SU-DHL-6 (cell line): ENCODE measurements around the gene PEAK3.

Experiments used
- H2AFZ ChIP-seq: fragments of 200-600 bp; sonication (generic); 2 replicates; pipeline ENCODE4 v1.6.1; 2014; ENCODE audit warnings: low read depth, mild to moderate bottlenecking, moderate library complexity, mixed read lengths, antibody characterized with exemption, low read length; ENCODE audit not compliant: severe bottlenecking
- H3F3A ChIP-seq: fragments of 200-600 bp; shearing (Covaris generic); 2 replicates; pipeline ENCODE4 v1.6.0; 2016; ENCODE audit warnings: antibody characterized with exemption, mild to moderate bottlenecking; ENCODE audit not compliant: insufficient read depth
- H3K27ac ChIP-seq: fragments of 200-600 bp; sonication (generic); 2 replicates; pipeline ENCODE4 v1.5.1; 2016; ENCODE audit warnings: low read depth, mild to moderate bottlenecking, low read length, moderate library complexity, mixed read lengths
- H3K27me3 ChIP-seq: fragments of 200-600 bp; sonication (generic), shearing (Covaris generic); 2 replicates; pipeline ENCODE4 v1.6.0; 2014; ENCODE audit warnings: mild to moderate bottlenecking, low read length
- H3K36me3 ChIP-seq: fragments of 200-600 bp; sonication (generic); 2 replicates; pipeline ENCODE4 v1.6.1; 2014; ENCODE audit warnings: mild to moderate bottlenecking, low read length, mixed read lengths
- H3K4me2 ChIP-seq: fragments of 300-600, 200-600 bp; shearing (Covaris generic), sonication (generic); 2 replicates; pipeline ENCODE4 v1.6.0; 2014; ENCODE audit warnings: low read length, low read depth, mild to moderate bottlenecking; ENCODE audit not compliant: poor library complexity, severe bottlenecking
- H3K4me3 ChIP-seq: fragments of 200-600 bp; sonication (generic); 2 replicates; pipeline ENCODE4 v1.5.1; 2014; ENCODE audit warnings: antibody characterized with exemption, low read length, mild to moderate bottlenecking, mixed read lengths; ENCODE audit not compliant: insufficient read depth, poor library complexity, severe bottlenecking
- H3K79me2 ChIP-seq: fragments of 200-600 bp; sonication (generic); 2 replicates; pipeline ENCODE4 v1.6.1; 2014; ENCODE audit warnings: mild to moderate bottlenecking, low read length, moderate library complexity; ENCODE audit not compliant: insufficient read depth
- H3K9ac ChIP-seq: fragments of 200-600 bp; sonication (generic); 2 replicates; pipeline ENCODE4 v1.7.0; 2014; ENCODE audit warnings: mild to moderate bottlenecking, low read length
- H3K9me2 ChIP-seq: fragments of 200-600 bp; sonication (generic); replicated peaks from 2 replicates; pipeline ENCODE4 v1.6.1; 2014; ENCODE audit warnings: low read length; ENCODE audit not compliant: insufficient read depth
- H3K9me3 ChIP-seq: fragments of 200-600 bp; sonication (generic); 2 replicates; pipeline ENCODE4 v1.6.1; 2014; ENCODE audit warnings: low read length, mixed read lengths; ENCODE audit not compliant: insufficient read depth
- H4K20me1 ChIP-seq: fragments of 200-600 bp; sonication (generic); 2 replicates; pipeline ENCODE4 v1.6.1; 2014; ENCODE audit warnings: low read depth, mild to moderate bottlenecking, antibody characterized with exemption, low read length, moderate library complexity, mixed read lengths
- EZH2phosphoT487 ChIP-seq: fragments of 200-600 bp; sonication (generic), shearing (Covaris generic); conservative IDR thresholded peaks from 2 replicates; pipeline ENCODE4 v1.6.1; 2018; ENCODE audit warnings: mild to moderate bottlenecking, antibody characterized with exemption, low read length, moderate library complexity, mixed read lengths
- TF ChIP-seq, protein P1 (sequence below): fragments of 200-600 bp; sonication (generic); IDR thresholded peaks from one replicate; pipeline ENCODE4 v1.5.1; 2017; ENCODE audit warnings: antibody characterized with exemption, mild to moderate bottlenecking, low read length, moderate library complexity; ENCODE audit not compliant: insufficient read depth, poor library complexity, severe bottlenecking

The PEAK3 gene

DNA sequence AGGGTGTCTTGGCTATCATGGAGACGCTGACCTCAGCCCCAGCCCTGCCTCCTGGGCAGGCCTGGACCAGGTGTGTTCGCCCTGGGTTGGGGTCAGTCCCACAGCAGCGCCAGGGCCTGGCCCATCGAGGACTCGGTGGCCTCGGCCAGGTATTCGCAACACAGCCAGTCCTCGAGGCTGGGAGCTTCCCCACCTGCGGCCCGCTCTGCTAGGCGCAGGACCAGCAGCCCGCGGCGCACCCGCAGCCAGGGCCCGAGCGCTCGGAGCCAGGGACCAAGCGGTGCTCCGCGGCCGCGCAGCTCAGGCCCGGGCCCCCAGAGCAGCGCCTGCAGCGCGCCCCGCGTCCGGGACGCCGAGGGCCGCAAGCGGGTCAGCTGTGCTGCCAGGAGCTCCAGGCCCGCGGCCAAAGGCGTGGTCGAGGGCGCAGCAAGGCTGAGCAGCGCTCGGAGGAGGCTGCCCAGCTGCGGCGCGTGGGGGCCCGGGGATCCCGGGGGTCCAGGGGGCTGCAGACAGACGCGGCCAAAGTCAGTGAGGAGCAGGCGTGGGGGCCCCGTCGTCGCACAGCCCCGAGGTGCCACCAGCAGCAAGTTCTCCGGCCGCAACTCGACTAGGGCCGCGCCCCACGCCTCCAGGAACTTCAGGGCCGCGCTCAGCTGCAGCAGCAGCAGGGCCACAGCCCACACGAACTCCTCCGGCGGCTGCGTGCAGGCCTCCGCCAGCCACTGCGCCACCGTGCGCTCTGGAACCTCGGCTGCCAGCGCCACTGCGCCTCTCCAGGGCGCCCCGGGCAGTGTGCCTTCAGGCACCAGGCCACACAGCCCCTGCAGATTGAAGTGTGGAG lies 6.2 kb downstream of the PEAK3 start:
- H3F3A ChIP-seq = peaks cover 29% of the 10 kb centered on the region
- no peak overlapping the region for H3K4me2 ChIP-seq
- no peak overlapping the region for H3K4me3 ChIP-seq
- no peaks in the 10 kb centered on the region for H3K9me3 ChIP-seq
- H3K36me3 ChIP-seq = peaks cover 3% of the 10 kb centered on the region; the same call in 1 of the 2 replicates
- H3K79me2 ChIP-seq = peaks cover 29% of the 10 kb centered on the region
- TF ChIP-seq EZH2phosphoT487 = no peak
- TF ChIP-seq, protein P1, sequence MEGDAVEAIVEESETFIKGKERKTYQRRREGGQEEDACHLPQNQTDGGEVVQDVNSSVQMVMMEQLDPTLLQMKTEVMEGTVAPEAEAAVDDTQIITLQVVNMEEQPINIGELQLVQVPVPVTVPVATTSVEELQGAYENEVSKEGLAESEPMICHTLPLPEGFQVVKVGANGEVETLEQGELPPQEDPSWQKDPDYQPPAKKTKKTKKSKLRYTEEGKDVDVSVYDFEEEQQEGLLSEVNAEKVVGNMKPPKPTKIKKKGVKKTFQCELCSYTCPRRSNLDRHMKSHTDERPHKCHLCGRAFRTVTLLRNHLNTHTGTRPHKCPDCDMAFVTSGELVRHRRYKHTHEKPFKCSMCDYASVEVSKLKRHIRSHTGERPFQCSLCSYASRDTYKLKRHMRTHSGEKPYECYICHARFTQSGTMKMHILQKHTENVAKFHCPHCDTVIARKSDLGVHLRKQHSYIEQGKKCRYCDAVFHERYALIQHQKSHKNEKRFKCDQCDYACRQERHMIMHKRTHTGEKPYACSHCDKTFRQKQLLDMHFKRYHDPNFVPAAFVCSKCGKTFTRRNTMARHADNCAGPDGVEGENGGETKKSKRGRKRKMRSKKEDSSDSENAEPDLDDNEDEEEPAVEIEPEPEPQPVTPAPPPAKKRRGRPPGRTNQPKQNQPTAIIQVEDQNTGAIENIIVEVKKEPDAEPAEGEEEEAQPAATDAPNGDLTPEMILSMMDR = no peak
- no peak overlapping the region for H2AFZ ChIP-seq
- H4K20me1 ChIP-seq = peaks cover 6% of the 10 kb centered on the region; the same call in 1 of the 2 replicates
- H3K9me2 ChIP-seq = no peaks in the 10 kb centered on the region
- H3K27ac ChIP-seq = no peak overlapping the region
- no peak overlapping the region for H3K9ac ChIP-seq
- H3K27me3 ChIP-seq = no peaks in the 10 kb centered on the region

DNA sequence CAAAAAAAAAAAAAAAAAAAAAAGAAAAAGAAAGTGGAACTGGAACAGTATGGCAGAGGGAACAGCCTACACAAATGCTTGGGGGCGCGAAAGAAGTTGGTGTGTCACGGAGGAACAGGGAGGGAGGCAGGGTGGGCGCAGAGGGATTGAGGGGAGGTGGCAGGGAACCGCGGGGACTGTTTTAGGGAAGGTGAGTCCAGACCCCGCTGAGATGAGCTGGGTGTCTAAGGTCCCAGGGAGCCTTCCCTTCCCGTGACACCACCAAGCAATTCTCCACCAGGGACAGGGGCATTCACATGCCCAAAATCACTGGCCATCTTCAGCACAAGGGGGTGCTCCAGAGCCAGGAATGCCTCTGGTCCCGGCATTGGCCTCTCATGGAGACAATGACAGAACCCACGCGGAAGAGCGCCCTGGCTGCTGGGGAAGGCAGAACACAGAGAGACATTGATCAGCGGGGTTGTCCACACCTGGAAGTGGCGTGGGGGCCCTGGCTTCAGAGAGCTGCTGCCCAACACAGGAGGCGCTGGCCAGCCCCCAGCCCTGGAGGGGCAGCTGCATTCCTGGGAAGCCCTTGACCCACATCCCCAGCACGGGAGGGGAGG lies 6.9 kb downstream of the PEAK3 start:
- peaks cover 35% of the 10 kb centered on the region for H3K79me2 ChIP-seq
- TF ChIP-seq, protein P1 = peak; percentile 15
- TF ChIP-seq EZH2phosphoT487 = no peak

DNA sequence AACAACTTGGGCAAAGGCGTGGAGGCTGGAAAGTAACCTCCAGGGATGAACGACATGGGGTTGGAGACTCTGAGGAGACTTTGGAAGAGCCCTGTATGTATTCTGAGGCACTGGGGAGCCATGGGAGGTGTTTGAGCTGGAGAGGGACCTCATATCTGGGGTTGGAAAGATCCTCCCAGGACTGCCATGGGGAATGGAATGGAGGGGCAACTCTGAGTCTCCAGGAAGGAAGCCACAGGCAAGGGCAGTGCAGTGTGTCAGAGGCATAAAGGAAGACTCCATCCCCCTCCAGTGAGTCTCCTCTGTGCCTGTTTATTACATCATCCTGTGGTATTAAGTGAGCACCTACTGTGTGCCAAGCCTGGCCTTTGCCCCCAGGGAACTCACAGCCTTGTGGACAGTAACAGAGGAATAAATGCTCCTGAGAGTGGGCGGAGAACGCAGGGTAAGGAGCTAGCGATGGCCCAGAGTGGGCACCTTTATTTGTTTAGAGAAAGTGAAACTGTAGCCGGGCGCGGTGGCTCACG lies 7.7 kb downstream of the PEAK3 start:
- H3K27ac ChIP-seq = peak overlapping the region; percentile 92; the same call in 1 of the 2 replicates
- peaks cover 6% of the 10 kb centered on the region; the same call in 1 of the 2 replicates for H4K20me1 ChIP-seq
- H3F3A ChIP-seq = peaks cover 29% of the 10 kb centered on the region
- peak overlapping the region; percentile 99; the same call in 1 of the 2 replicates for H3K9ac ChIP-seq
- H3K36me3 ChIP-seq = peaks cover 3% of the 10 kb centered on the region; the same call in 1 of the 2 replicates
- H3K27me3 ChIP-seq = no peaks in the 10 kb centered on the region
- H2AFZ ChIP-seq = no peak overlapping the region
- no peaks in the 10 kb centered on the region for H3K9me2 ChIP-seq
- H3K4me2 ChIP-seq = peak overlapping the region; percentile 94
- H3K79me2 ChIP-seq = peaks cover 42% of the 10 kb centered on the region
- no peak overlapping the region for H3K4me3 ChIP-seq
- TF ChIP-seq, protein P1 = no peak
- no peak for TF ChIP-seq EZH2phosphoT487
- no peaks in the 10 kb centered on the region for H3K9me3 ChIP-seq

More for the DNA sequence above, 6.9 kb downstream of the PEAK3 start:
- H3K27me3 ChIP-seq = no peaks in the 10 kb centered on the region
- H3K9ac ChIP-seq = no peak overlapping the region
- H2AFZ ChIP-seq = no peak overlapping the region
- H3F3A ChIP-seq = peaks cover 29% of the 10 kb centered on the region
- H3K27ac ChIP-seq = no peak overlapping the region
- no peak overlapping the region for H3K4me3 ChIP-seq
- no peaks in the 10 kb centered on the region for H3K9me2 ChIP-seq
- no peaks in the 10 kb centered on the region for H3K9me3 ChIP-seq
- H4K20me1 ChIP-seq = peaks cover 6% of the 10 kb centered on the region; the same call in 1 of the 2 replicates
- no peak overlapping the region for H3K4me2 ChIP-seq
- peaks cover 3% of the 10 kb centered on the region; the same call in 1 of the 2 replicates for H3K36me3 ChIP-seq
